IPS DF 4.7 (cell line): ENCODE results near the gene C11orf91.
"Not testable (repeated sequence)": the region's sequence is repeated elsewhere in the genome, so short reads cannot be mapped to it uniquely, and the experiment has no call there.

Experiments
- DNase-seq: peaks from one replicate; pipeline ENCODE4 v3.0.0-alpha.2; 2013; ENCODE audit warnings: low spot score; ENCODE audit errors: extremely low read depth

The C11orf91 gene

GRCh38 chr11:33696931-33697638 lies 3.5 kb downstream of the C11orf91 start:
- DNase-seq, result no peak

- no peak for DNase-seq
These were observed 4.2 kb downstream of the C11orf91 start for GRCh38 chr11:33696411-33696810.

GRCh38 chr11:33695051-33695566 lies 5.5 kb downstream of the C11orf91 start:
- no peak for DNase-seq

GRCh38 chr11:33694346-33695050 lies 6.1 kb downstream of the C11orf91 start:
- no peak for DNase-seq

GRCh38 chr11:33692541-33692940 lies 8.1 kb downstream of the C11orf91 start:
- DNase-seq, result no peak

GRCh38 chr11:33692013-33692504 lies 8.6 kb downstream of the C11orf91 start:
- no peak for DNase-seq

- no peak for DNase-seq
These were observed 9.4 kb downstream of the C11orf91 start for GRCh38 chr11:33691066-33691864.

GRCh38 chr11:33690290-33691065 lies 10.1 kb downstream of the C11orf91 start:
- no peak for DNase-seq

- DNase-seq, result no peak
These were observed 11.1 kb downstream of the C11orf91 start for GRCh38 chr11:33689501-33689900.

- DNase-seq, result no peak
These were observed 11.5 kb downstream of the C11orf91 start for GRCh38 chr11:33689085-33689484.

GRCh38 chr11:33687733-33688479 lies 12.7 kb downstream of the C11orf91 start:
- no peak for DNase-seq

GRCh38 chr11:33685082-33685481 lies 15.5 kb downstream of the C11orf91 start:
- no peak for DNase-seq

- no peak for DNase-seq
These were observed 16.5 kb downstream of the C11orf91 start for GRCh38 chr11:33684003-33684706.

GRCh38 chr11:33682446-33682845 lies 18.2 kb downstream of the C11orf91 start:
- DNase-seq, result no peak

GRCh38 chr11:33682019-33682418 lies 18.6 kb downstream of the C11orf91 start:
- no peak for DNase-seq

GRCh38 chr11:33678616-33679015 lies 22.0 kb downstream of the C11orf91 start:
- not testable (repeated sequence) for DNase-seq

GRCh38 chr11:33674035-33674814 lies 26.4 kb downstream of the C11orf91 start:
- no peak for DNase-seq

GRCh38 chr11:33672273-33672672 lies 28.4 kb downstream of the C11orf91 start:
- no peak for DNase-seq
